GM18517 (cell line): ENCODE data around the gene ARHGEF37.
"Not testable (repeated sequence)": the region's sequence is repeated elsewhere in the genome, so short reads cannot be mapped to it uniquely, and the experiment has no call there.

Experiments
- ATAC-seq: cut with Tn5 transposase; IDR thresholded peaks from one replicate; pipeline ENCODE4 v1.9.1; 2021; ENCODE audit warnings: mild to moderate bottlenecking, moderate library complexity; ENCODE audit not compliant: unreplicated experiment

Gene ARHGEF37

DNA sequence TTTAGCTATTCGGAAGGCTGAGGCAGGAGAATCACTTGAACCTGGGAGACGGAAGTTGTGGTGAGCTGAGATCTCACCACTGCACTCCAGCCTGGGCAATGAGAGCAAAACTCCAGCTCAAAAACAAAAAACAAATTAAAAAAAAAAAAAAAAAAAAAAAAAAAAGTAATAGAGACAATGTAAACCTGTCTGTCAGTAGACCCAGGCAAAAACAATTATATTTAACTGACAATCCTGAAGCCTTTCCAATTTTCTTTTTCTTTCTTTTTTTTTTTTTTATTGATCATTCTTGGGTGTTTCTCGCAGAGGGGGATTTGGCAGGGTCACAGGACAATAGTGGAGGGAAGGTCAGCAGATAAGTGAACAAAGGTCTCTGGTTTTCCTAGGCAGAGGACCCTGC is 88.0 kb downstream of the ARHGEF37 start:
- not testable (repeated sequence) for ATAC-seq

DNA sequence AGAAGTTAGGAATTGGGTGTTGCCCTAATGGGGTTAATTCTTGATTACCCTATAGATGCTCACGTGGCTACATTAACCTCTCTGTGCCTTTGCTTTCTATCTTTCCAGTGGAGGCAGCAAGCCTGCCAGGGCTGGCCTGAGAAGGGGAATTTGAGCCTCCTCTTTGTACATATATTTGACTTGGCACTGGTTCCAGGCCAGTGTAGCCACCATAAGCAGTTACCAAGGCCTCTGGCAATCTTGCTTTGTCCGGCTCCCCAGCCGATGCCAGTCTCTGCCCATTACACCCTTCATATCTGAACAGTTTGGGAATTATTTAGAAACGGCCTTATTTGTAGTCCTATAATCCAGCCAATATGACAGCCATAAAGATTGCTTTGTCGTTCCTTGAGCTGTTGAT is 90.2 kb downstream of the ARHGEF37 start:
- ATAC-seq = no peak

DNA sequence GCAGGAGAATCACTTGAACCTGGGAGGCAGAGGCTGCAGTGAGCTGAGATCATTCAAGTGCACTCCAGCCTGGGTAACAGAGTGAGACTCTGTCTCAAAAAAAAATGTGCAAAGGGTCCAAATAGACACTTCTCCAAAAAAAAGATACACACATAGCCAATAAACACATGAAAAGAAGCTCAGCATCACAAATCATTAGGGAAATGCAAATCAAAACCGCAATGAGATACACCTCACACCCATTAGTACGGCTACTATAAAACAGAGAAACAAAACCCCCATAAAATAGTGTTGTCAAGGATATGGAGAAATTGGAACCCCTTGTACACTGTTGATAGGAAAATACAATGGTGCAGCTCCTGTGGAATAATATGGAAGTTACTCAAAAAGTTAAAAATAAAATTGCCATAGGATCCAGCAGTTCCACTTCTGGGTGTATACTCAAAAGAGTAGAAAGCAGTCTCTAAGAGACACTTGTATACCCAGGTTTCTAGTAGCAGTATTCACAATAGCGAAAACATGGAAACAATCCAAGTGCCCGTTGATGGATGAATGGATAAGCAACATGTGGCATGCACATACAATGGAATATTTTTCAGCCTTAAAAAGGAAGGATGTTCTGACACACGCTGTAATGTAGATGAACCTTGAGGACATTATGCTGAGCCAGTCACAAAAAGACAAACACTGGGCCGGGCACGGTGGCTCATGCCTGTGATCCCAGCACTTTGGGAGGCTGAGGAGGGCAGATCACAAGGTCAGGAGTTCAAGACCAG is 91.6 kb downstream of the ARHGEF37 start:
- no peak for ATAC-seq

DNA sequence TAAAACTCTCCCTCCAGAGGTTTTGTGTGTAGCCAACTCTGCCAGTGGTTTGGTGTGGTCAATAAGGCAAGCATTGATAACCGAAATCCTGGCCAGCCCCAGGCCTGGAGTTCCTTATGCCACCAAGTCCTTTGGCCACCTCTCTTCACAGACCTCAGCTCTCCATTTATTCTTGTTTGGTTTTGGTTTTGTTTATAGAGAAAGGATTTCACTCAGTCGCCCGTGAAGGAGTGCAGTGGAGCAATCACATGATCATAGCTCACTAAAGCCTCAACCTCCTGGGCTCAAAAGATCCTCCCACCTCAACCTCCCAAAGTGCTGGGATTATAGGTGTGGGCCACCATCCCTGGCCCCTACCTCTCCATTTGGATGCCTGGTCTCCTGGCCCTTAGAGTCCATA is 93.4 kb downstream of the ARHGEF37 start:
- ATAC-seq = no peak

DNA sequence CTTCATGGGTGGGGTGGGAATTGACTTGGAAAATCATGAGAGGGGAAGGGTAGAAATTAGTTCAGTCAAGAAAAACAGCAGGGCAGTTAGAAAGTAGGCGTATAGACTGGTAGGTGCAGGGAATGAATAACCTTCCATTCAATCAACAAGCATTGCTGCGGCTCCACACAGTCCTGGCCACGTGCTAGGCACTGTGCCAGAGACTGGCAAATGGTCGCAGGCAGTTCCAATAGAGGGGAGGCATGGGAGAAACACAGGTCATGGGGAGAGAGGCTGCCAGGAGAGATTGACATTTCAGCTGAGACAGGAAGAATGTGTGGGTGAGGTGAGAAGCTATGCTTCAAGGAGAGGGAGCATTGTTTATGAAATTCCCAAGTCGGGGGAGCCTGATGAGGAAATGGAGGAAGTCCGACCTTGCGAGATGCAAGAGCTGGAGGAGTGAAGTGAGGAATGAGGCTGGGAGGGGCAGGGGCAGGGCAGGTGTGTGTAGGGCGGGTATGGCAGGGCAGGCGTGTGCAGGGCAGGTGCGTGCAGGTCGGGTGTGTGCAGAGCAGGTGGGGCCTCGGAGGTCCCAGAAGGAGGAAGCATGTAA is 94.4 kb downstream of the ARHGEF37 start:
- no peak for ATAC-seq

DNA sequence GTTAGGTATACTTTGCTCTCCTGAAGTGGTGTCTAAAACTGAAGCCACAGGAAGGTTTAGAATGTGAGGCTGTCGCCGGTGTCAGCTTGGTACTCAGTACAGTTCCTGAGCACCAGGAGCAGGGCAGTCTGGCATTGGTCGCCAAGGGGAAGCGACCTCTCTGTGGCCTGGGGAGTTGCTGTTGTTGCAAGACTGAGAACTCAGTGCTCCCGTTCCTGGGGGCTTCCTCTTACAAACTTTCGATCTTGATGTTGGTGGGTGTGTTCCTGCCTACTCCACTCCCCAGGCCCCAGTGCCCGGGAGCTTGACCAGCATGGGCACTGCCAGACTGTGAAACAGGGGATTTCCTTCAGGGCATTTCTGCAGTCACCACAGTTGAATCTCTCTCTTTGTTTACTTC is 96.4 kb downstream of the ARHGEF37 start:
- ATAC-seq = no peak

DNA sequence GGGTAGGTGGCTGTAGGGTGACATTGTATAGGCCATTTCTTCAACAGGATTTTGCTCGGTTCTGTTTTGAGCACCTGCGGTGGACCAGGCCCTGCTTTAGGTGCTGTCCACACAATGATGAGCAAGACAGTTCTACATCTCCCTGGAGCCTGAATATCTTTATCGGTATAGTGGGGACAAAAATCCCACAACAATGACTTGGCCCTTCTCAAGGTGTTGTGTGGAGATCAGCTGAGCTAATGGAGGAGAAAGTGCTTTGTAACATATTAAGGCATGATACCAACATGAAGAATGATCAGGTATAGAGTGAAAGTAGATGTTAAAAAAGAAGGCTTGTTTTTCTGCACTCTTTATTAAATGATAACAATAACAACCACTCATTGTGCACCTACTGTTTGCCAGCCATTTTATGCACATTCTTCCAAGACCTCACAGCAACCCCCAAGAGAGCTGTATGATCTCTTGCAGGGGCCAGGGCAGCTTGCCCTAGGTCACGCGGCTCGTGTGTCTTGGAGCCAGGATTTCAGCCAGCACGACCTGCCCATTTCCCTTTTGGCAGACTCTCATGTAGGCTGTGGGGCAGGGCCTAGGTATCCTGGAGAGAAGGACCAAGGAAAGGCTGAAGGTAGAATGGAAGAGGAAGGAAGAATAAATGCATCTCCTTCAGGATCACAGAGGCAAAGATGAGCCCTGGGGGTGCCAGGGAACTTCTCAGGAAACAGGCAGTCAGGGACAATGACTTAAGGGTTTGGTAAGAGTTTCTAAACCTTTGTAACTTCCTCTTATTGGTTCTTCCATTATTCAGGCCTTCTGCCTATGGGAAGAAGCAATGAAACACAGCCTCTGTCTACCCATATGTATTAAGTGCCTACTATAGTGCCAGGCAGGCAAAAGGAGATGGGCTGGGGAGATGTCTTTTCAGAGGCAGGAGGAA is 98.8 kb downstream of the ARHGEF37 start:
- ATAC-seq = peak; percentile 32

DNA sequence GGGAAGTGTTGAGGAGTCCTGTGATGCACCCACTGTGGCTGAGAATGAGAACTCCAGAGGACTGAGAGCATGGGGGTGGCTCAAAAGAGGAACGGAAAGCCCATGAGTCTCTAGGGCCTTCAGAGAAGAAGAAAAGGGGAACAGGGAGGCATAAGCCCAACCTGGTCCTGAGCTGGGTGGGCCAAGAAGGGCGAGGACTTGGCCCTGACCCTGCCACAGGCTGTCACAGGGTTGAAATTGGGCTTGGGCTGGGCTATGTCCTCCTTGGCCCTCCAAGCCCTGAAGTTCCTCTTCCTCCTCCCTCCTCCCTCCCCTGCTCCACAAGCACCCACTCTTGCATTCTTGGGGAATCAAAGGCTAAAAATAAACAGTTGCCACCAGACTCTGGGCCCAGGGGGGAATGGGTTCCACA is 99.5 kb downstream of the ARHGEF37 start:
- peak; percentile 96 for ATAC-seq

DNA sequence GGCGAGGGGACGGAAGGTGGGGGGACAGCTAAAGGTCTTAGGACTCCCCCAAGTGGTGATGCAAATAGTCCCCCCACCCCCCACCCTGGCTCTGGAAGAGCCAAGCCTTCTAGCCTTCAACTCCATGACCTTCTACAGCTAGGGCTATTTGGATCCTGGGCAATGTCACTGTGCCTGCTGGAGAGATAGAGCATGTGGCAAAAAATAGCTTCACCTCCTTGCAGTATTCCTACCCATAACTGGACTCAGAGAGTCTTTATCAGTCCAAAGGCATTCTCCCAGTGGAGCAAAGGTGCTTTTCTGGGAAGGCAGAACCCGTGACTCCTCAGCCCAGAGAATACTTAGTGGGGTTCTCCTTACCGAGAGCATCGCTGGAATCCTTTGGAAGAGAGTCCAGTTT is 100.0 kb downstream of the ARHGEF37 start:
- ATAC-seq = no peak

DNA sequence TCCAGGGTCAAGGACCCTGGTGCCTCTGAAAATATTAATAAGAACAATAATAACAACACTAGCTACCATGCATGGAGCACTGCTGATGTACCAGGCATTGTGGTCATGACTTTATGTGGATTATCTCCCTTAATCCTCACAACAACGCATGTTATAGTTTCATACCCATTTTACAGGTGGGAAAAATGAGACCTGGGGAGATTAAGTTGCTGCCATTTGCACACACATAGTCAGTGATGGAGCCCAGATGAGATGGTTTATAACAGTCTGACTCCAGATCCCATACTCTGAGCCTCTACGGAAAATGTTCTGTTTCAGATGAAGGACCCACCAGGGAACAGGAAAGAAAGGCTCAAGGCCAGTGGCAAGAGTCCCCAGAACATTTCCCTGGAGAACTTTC is 100.6 kb downstream of the ARHGEF37 start:
- ATAC-seq = no peak

DNA sequence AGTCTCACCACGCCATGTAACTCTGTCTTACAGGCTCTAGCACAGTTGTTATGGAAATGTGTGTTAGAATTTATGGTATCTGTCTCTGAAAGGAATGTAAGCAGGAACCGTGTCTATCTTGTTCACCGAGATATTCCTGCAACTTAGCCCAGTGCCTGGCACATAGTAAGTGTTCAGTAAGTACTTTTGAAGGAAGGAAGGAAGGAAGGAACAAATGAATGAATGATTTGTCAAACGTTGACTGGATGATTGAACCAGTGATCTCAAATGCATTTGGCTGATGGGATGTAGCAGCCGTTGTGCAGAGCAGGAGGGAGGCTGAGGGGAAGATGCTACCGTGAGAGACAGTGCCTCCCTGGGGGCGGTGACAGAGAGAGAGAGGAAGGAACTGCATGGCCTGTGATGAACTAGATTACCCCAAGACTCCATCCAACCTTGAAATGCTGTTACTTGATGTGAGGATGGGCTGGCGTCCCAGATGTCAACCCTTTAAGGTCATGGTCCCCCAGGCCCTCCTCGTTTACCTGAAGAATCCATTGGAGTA is 101.3 kb downstream of the ARHGEF37 start:
- no peak for ATAC-seq

DNA sequence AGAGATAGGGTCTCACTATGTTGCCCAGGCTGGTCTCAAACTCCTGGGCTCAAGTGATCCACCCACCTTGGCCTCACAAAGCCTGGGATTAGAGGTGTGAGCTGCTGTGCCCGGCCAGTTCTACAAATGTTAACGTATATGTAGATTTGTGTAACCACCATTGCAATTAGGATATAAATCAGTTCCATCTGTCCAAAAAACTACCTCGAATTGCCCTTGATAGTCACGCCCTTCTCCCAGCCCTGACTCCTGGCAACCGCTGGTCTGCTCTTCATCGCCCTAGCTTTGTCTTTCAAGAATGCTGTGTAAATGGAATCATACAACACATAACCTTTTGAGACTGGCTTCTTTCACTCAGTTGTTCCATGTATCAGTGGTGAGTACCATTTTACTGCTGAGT is 102.7 kb downstream of the ARHGEF37 start:
- no peak for ATAC-seq

DNA sequence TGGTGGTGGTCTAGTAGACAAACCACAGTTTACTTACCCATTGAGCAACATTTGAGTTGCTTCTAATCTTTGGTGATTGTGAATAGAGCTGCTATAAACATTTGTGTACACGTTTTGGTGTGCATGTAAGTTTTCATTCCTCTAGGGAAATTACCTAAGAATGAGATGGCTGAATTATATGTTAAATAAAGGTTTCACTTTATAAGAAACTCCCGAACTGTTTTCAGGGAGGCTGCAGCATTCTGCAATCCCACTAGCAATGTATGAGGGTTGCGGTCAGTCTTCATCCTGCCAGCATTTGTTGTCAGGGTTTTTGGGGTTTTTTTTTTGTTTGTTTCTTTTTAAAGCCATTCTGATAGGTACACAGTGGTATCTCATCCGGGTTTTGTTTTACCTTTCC is 103.1 kb downstream of the ARHGEF37 start:
- ATAC-seq = no peak
